Suprapubic skin (tissue), 4 donors: ENCODE data around the gene TTC14. TPM values are rescaled to one million over a fixed set of nuclear protein-coding genes. Genes with fewer than 3 reads are reported as not detected.
"Not testable (repeated sequence)": the region's sequence is repeated elsewhere in the genome, so short reads cannot be mapped to it uniquely, and the experiment has no call there.

Experiments
- DNase-seq, 2 donors: peaks; one replicate each; pipeline ENCODE4 v3.0.0-alpha.2; 2019; ENCODE audit warnings: low spot score in 2 of 2
- H3K27ac ChIP-seq: fragments of 200-600 bp; sonication (generic); one replicate; pipeline ENCODE4 v1.5.1; 2019
- H3K27me3 ChIP-seq: fragments of 200-600 bp; sonication (generic); one replicate; pipeline ENCODE4 v1.5.1; 2019
- H3K36me3 ChIP-seq: fragments of 200-600 bp; sonication (generic); one replicate; pipeline ENCODE4 v1.5.1; 2019
- H3K4me1 ChIP-seq: fragments of 200-600 bp; sonication (generic); one replicate; pipeline ENCODE4 v1.5.1; 2019
- H3K4me3 ChIP-seq: fragments of 200-600 bp; sonication (generic); one replicate; pipeline ENCODE4 v1.5.1; 2019; ENCODE audit warnings: mild to moderate bottlenecking
- H3K9me3 ChIP-seq: fragments of 200-600 bp; sonication (generic); one replicate; pipeline ENCODE4 v1.5.1; 2019
- CTCF ChIP-seq, 2 donors: fragments of 200-600 bp in 1 of 2; fragments of 450-650 bp in 1 of 2; sonication (generic) in 1 of 2; IDR thresholded peaks; one replicate each; pipeline ENCODE4 v1.5.1; 2016 to 2019; ENCODE audit warnings: antibody characterized with exemption in 2 of 2, mild to moderate bottlenecking in 1 of 2, moderate library complexity in 1 of 2
- EP300 ChIP-seq: sonication (generic); formaldehyde crosslinking; IDR thresholded peaks from one replicate; pipeline ENCODE4 v1.6.1; 2017; ENCODE audit warnings: antibody characterized with exemption
- POLR2A ChIP-seq, 2 donors: fragments of 450-650 bp; IDR thresholded peaks; one replicate each; pipeline ENCODE4 v1.6.1; 2017; ENCODE audit warnings: antibody characterized with exemption in 2 of 2, mild to moderate bottlenecking in 2 of 2, moderate library complexity in 2 of 2
- POLR2AphosphoS5 ChIP-seq, 3 donors: sonication (generic); formaldehyde crosslinking; IDR thresholded peaks; one replicate each; pipeline ENCODE4 v1.6.1; 2017; ENCODE audit warnings: antibody characterized with exemption in 3 of 3
- WGBS: methylation state at CpG from one replicate; pipeline ENCODE4 v1.1.5; 2018; 5-methylcytosine and 5-hydroxymethylcytosine counted together
- total RNA-seq, 4 donors: library from RNA; depleted of rRNA; stranded (reverse); fragments of >200 nt; gene quantifications; one replicate each; pipeline ENCODE4 v1.1.0, GENCODE V29; 2016

The TTC14 gene
- total RNA-seq, 4 donors from 2014 or later, result 15.1 to 62.2 (median 24.0) TPM

- Histone ChIP-seq H3K36me3 (no peaks in the 10 kb centered on the region), H3K27me3 (no peaks in the 10 kb centered on the region), H3K4me3 (no peak overlapping the region), H3K27ac (no peak overlapping the region), H3K4me1 (no peaks in the 10 kb centered on the region), H3K9me3 (no peaks in the 10 kb centered on the region)
- DNase-seq, result no peak
- TF ChIP-seq EP300 (no peak), POLR2AphosphoS5 (IDR thresholded peaks at IDR 0.05) (no peak), CTCF (IDR thresholded peaks at IDR 0.05) (no peak), POLR2A (IDR thresholded peaks at IDR 0.05) (no peak)
- 81% methylated on average over 3 of the region's 3 CpGs for WGBS
Measured at GRCh38 chr3:180575571-180575970, 26.4 kb upstream of the TTC14 start.

GRCh38 chr3:180580934-180581333 is 21.0 kb upstream of the TTC14 start:
- 76% methylated on average over 1 of the region's 1 CpG for WGBS
- no peaks in the 10 kb centered on the region for H3K9me3 ChIP-seq
- no peak overlapping the region for H3K27ac ChIP-seq
- H3K4me3 ChIP-seq, result no peak overlapping the region
- DNase-seq, result no peak
- no peaks in the 10 kb centered on the region for H3K27me3 ChIP-seq
- no peaks in the 10 kb centered on the region for H3K36me3 ChIP-seq
- TF ChIP-seq EP300, result no peak
- no peak for TF ChIP-seq CTCF (IDR thresholded peaks at IDR 0.05)
- TF ChIP-seq POLR2AphosphoS5 (IDR thresholded peaks at IDR 0.05), result no peak
- no peaks in the 10 kb centered on the region for H3K4me1 ChIP-seq

GRCh38 chr3:180590396-180590795 is 11.6 kb upstream of the TTC14 start:
- Histone ChIP-seq H3K4me3 (no peak overlapping the region), H3K4me1 (no peaks in the 10 kb centered on the region), H3K36me3 (no peaks in the 10 kb centered on the region), H3K9me3 (no peaks in the 10 kb centered on the region), H3K27me3 (peaks cover 9% of the 10 kb centered on the region), H3K27ac (no peak overlapping the region)
- 89% methylated on average over 8 of the region's 23 CpGs for WGBS
- DNase-seq, result no peak
- TF ChIP-seq POLR2AphosphoS5 (IDR thresholded peaks at IDR 0.05), result no peak
- TF ChIP-seq CTCF (IDR thresholded peaks at IDR 0.05), result no peak

- not testable (repeated sequence) for H3K36me3 ChIP-seq, H3K4me3 ChIP-seq, DNase-seq, H3K4me1 ChIP-seq, H3K27ac ChIP-seq, H3K9me3 ChIP-seq
- 95% methylated on average over 7 of the region's 7 CpGs for WGBS
- H3K27me3 ChIP-seq, result peaks cover 24% of the 10 kb centered on the region
Measured at GRCh38 chr3:180593631-180594030, 8.3 kb upstream of the TTC14 start.

GRCh38 chr3:180594631-180595558 is 7.1 kb upstream of the TTC14 start:
- DNase-seq, result no peak
- Histone ChIP-seq H3K4me3 (no peak overlapping the region), H3K4me1 (no peaks in the 10 kb centered on the region), H3K27ac (no peak overlapping the region), H3K36me3 (no peaks in the 10 kb centered on the region), H3K9me3 (no peaks in the 10 kb centered on the region), H3K27me3 (peaks cover 27% of the 10 kb centered on the region)
- no peak for TF ChIP-seq CTCF (IDR thresholded peaks at IDR 0.05)
- TF ChIP-seq EP300, result no peak
- TF ChIP-seq POLR2A (IDR thresholded peaks at IDR 0.05), result no peak
- 83% methylated on average over 2 of the region's 2 CpGs for WGBS

- Histone ChIP-seq H3K4me3 (no peak overlapping the region), H3K4me1 (no peaks in the 10 kb centered on the region), H3K27ac (no peak overlapping the region), H3K9me3 (no peaks in the 10 kb centered on the region), H3K27me3 (peaks cover 33% of the 10 kb centered on the region), H3K36me3 (no peaks in the 10 kb centered on the region)
- no peak for DNase-seq
- WGBS, result 56% methylated on average over 1 of the region's 1 CpG
- no peak for TF ChIP-seq POLR2A (IDR thresholded peaks at IDR 0.05)
- no peak for TF ChIP-seq CTCF (IDR thresholded peaks at IDR 0.05)
- TF ChIP-seq POLR2AphosphoS5 (IDR thresholded peaks at IDR 0.05), result no peak
- no peak for TF ChIP-seq EP300
Measured at GRCh38 chr3:180595559-180595935, 6.4 kb upstream of the TTC14 start.
